ENCODE data around the gene MIA2.

GRCh38 chr14:39266871-39267607, 33.3 kb downstream of the MIA2 start:
- TF ChIP-seq EP300 (IDR thresholded peaks at IDR 0.05) = no peak
- TF ChIP-seq, protein P1, sequence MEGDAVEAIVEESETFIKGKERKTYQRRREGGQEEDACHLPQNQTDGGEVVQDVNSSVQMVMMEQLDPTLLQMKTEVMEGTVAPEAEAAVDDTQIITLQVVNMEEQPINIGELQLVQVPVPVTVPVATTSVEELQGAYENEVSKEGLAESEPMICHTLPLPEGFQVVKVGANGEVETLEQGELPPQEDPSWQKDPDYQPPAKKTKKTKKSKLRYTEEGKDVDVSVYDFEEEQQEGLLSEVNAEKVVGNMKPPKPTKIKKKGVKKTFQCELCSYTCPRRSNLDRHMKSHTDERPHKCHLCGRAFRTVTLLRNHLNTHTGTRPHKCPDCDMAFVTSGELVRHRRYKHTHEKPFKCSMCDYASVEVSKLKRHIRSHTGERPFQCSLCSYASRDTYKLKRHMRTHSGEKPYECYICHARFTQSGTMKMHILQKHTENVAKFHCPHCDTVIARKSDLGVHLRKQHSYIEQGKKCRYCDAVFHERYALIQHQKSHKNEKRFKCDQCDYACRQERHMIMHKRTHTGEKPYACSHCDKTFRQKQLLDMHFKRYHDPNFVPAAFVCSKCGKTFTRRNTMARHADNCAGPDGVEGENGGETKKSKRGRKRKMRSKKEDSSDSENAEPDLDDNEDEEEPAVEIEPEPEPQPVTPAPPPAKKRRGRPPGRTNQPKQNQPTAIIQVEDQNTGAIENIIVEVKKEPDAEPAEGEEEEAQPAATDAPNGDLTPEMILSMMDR (IDR thresholded peaks at IDR 0.05) = no peak

All from ovary (tissue), 3 donors.